Kidney epithelial cell (primary cell): Measurements from ENCODE around the gene ASF1B. TPM values are rescaled to one million over a fixed set of nuclear protein-coding genes. Genes with fewer than 3 reads are reported as not detected.
A peak's percentile ranks its signal among the peaks of the same experiment; 100 is the strongest.

Experiments used
- DNase-seq: peaks from one replicate; pipeline ENCODE4 v3.0.0-alpha.2; 2010; ENCODE audit warnings: low read depth
- H3K27me3 ChIP-seq: 2 replicates; pipeline ENCODE4 v1.6.0; 2011; ENCODE audit warnings: low read length; ENCODE audit not compliant: control insufficient read depth, insufficient read depth
- H3K36me3 ChIP-seq: 2 replicates; pipeline ENCODE4 v1.5.1; 2011; ENCODE audit warnings: low read length; ENCODE audit not compliant: control insufficient read depth, insufficient read depth
- H3K4me3 ChIP-seq: 2 replicates; pipeline ENCODE4 v1.5.1; 2011; ENCODE audit warnings: low read depth, mild to moderate bottlenecking, control low read depth, low read length
- total RNA-seq: library from RNA; depleted of rRNA; stranded (reverse); fragments of >200 nt; gene quantifications from 2 replicates; pipeline ENCODE4 v1.2.3, GENCODE V29; 2015
- TF ChIP-seq, protein P1 (sequence below): IDR thresholded peaks from 2 replicates; pipeline ENCODE4 v1.5.1; 2011; ENCODE audit warnings: mild to moderate bottlenecking, moderate library complexity, low read length, control low read depth, inconsistent platforms; ENCODE audit not compliant: insufficient read depth, poor library complexity, severe bottlenecking

Gene ASF1B
- total RNA-seq, 1 donor from 2014 or later = 4.4 TPM

- TF ChIP-seq, protein P1, sequence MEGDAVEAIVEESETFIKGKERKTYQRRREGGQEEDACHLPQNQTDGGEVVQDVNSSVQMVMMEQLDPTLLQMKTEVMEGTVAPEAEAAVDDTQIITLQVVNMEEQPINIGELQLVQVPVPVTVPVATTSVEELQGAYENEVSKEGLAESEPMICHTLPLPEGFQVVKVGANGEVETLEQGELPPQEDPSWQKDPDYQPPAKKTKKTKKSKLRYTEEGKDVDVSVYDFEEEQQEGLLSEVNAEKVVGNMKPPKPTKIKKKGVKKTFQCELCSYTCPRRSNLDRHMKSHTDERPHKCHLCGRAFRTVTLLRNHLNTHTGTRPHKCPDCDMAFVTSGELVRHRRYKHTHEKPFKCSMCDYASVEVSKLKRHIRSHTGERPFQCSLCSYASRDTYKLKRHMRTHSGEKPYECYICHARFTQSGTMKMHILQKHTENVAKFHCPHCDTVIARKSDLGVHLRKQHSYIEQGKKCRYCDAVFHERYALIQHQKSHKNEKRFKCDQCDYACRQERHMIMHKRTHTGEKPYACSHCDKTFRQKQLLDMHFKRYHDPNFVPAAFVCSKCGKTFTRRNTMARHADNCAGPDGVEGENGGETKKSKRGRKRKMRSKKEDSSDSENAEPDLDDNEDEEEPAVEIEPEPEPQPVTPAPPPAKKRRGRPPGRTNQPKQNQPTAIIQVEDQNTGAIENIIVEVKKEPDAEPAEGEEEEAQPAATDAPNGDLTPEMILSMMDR = no peak
- no peak for DNase-seq
Measured at GRCh38 chr19:14073925-14074838, 62.2 kb downstream of the ASF1B start.

GRCh38 chr19:14073261-14073924, 63.0 kb downstream of the ASF1B start:
- no peak for DNase-seq
- no peaks in the 10 kb centered on the region for H3K27me3 ChIP-seq
- peak overlapping the region; percentile 78 for H3K4me3 ChIP-seq
- no peaks in the 10 kb centered on the region for H3K36me3 ChIP-seq
- TF ChIP-seq, protein P1 = no peak

More at GRCh38 chr19:14073925-14074838, 62.2 kb downstream of the ASF1B start:
- no peaks in the 10 kb centered on the region for H3K27me3 ChIP-seq
- no peaks in the 10 kb centered on the region for H3K36me3 ChIP-seq
- peak overlapping the region; percentile 78 for H3K4me3 ChIP-seq

DNA sequence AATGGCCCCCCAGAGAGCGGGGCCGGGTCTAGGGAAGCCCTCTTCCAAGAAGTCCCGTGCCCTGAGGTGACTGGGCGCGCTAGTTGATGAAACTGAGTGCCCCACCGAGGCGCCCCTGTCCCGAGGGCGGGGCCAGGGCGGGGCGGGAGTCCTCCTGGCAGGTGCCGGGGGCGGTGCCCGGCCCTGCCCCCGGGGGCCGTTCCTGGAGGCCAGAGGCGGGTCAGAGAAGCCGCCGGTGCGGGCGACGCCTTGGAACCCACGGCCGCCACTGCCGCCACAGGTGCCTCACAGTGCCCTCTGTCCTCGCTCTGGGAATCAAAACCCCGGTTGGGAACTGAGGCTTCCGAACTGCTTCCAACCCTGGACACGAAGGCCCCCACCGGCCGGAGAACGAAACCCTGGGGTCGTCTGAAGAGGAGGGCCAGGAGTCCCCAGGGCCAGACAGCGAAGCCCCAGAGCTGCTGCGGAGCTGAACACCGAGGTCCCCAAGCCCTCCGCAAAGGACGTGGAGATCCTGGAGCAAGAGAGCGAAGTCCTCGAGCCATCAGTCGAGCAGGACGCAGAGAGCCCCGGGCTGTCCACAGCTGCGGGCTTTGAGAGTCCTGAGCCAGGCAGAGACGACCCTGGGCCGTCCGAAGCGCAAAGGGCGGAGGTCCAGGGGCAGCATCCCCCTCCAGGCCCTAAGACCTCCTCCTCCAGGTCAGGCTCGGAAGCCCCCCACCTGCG, 63.7 kb downstream of the ASF1B start, which contains the start of gene MISP3:
Gene MISP3 (plus strand): TSS at position 252 of the 726 bp plus-strand sequence. CDS start 524 bp downstream, outside the sequence.
- Histone ChIP-seq H3K27me3 (no peaks in the 10 kb centered on the region), H3K36me3 (no peaks in the 10 kb centered on the region), H3K4me3 (peak within 1 kb of the TSS; percentile 78)
- TF ChIP-seq, protein P1 = no peak
- DNase-seq = no peak

- TF ChIP-seq, protein P1 = no peak
- H3K36me3 ChIP-seq = no peaks in the 10 kb centered on the region
- H3K4me3 ChIP-seq = no peak overlapping the region
- no peaks in the 10 kb centered on the region for H3K27me3 ChIP-seq
- DNase-seq = no peak
Measured at GRCh38 chr19:14070268-14071050, 65.9 kb downstream of the ASF1B start.

Other genes starting within 250 kb of the ASF1B start
- 1.7 and 2.5 TPM in 2 replicates for gene BRME1, start 230.5 kb downstream of the ASF1B start, total RNA-seq
- 26.5 and 32.0 TPM in 2 replicates for gene CC2D1A, start 230.4 kb downstream of the ASF1B start, total RNA-seq
- gene PODNL1, start 198.2 kb downstream of the ASF1B start, total RNA-seq = not detected in 2 replicates
- gene DCAF15, start 184.1 kb downstream of the ASF1B start, total RNA-seq = 23.7 and 37.2 TPM in 2 replicates
- gene RFX1, start 130.3 kb downstream of the ASF1B start, total RNA-seq = 6.8 and 7.0 TPM in 2 replicates
- not detected in 2 replicates for gene RLN3, start 108.4 kb downstream of the ASF1B start, total RNA-seq
- 4.1 and 7.5 TPM in 2 replicates for gene IL27RA, start 104.8 kb downstream of the ASF1B start, total RNA-seq
- gene PALM3, start 74.5 kb downstream of the ASF1B start, total RNA-seq = not detected in 2 replicates
- 0.68 and 1.5 TPM in 2 replicates for gene MISP3, start 63.8 kb downstream of the ASF1B start, total RNA-seq
- not detected in 2 replicates for gene C19orf67, start 50.8 kb downstream of the ASF1B start, total RNA-seq
- 21.8 and 42.0 TPM in 2 replicates for gene SAMD1, start 45.8 kb downstream of the ASF1B start, total RNA-seq
- gene PRKACA, start 18.8 kb downstream of the ASF1B start, total RNA-seq = 37.3 and 44.5 TPM in 2 replicates
- 15.0 and 20.6 TPM in 2 replicates for gene ADGRL1, start 69.6 kb upstream of the ASF1B start, total RNA-seq
- 24.7 and 28.2 TPM in 2 replicates for gene ADGRE5, start 244.9 kb upstream of the ASF1B start, total RNA-seq